GM12874 (cell line): ENCODE measurements around the gene CAND1.

Experiments
- CTCF ChIP-seq: IDR thresholded peaks from 2 replicates; pipeline ENCODE4 v1.5.1; 2011; ENCODE audit warnings: low read depth, mild to moderate bottlenecking, control low read depth, low read length, moderate library complexity; ENCODE audit not compliant: insufficient read depth

The CAND1 gene

GRCh38 chr12:67280088-67280487, 10.9 kb downstream of the CAND1 start:
- no peak for TF ChIP-seq CTCF

GRCh38 chr12:67280572-67280971, 11.4 kb downstream of the CAND1 start:
- TF ChIP-seq CTCF: no peak

GRCh38 chr12:67284561-67284960, 15.4 kb downstream of the CAND1 start:
- TF ChIP-seq CTCF: no peak

GRCh38 chr12:67286257-67286656, 17.1 kb downstream of the CAND1 start:
- no peak for TF ChIP-seq CTCF

GRCh38 chr12:67287311-67287710, 18.2 kb downstream of the CAND1 start:
- TF ChIP-seq CTCF: no peak

- no peak for TF ChIP-seq CTCF
These were observed 19.4 kb downstream of the CAND1 start for GRCh38 chr12:67288561-67288960.

- no peak for TF ChIP-seq CTCF
These were observed 21.2 kb downstream of the CAND1 start for GRCh38 chr12:67290378-67290777.

- no peak for TF ChIP-seq CTCF
These were observed 30.4 kb downstream of the CAND1 start for GRCh38 chr12:67299526-67299925.
